Measurements from ENCODE around the gene STPG4. TPM values are rescaled to one million over a fixed set of nuclear protein-coding genes. Genes with fewer than 3 reads are reported as not detected.

The STPG4 gene
- total and polyA plus RNA-seq, 4 donors = 0.06 to 1.0 (median 0.20) TPM

DNA sequence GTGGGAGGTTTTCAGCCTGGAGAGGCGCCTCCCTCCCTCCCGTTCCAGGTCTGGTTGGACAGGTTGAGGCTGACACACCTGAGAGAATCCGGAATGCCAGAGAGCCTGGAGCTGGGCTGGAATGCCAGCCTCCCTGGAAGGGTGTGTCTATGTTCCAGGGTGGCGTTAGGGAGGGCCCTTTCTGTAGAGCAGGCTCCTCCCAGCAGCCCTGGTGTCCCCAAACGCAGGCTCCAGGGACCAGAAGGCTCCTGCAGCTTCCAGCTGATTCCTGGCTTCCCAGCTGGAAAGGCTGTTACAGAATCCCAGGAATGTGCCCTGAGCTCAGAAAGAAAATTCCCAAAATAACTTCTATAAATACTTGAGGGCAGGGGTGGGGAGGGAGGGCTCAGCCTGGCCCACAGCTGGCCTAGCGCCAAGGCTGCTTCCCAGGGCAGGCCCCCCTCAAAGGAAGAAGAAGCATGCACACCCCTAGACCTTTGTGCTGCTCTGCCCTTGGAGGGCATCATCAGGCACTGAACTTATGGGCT lies 85.4 kb downstream of the STPG4 start:
- WGBS, 2 donors = 35 to 66% methylated on average over 6 of the region's 6 CpGs
- Histone ChIP-seq H3K9me3 (ENCODE audit: control insufficient read depth in 4 of 4, insufficient read depth in 3 of 4, low read length in 3 of 4) (no peaks in the 10 kb centered on the region), H3K4me1 (ENCODE audit: control insufficient read depth in 5 of 5, insufficient read depth in 5 of 5, low read length in 5 of 5) (peaks cover 13 to 62% (median 21%) of the 10 kb centered on the region in 5 donors), H3K36me3 (ENCODE audit: control insufficient read depth in 4 of 4, insufficient read depth in 4 of 4, low read length in 4 of 4) (peaks cover 0 to 6% (median 3%) of the 10 kb centered on the region in 4 donors), H3K27ac (ENCODE audit: low read depth in 1 of 2, low read length in 1 of 2) (peak overlapping the region; percentile 71 to 94), H3K9ac (ENCODE audit: insufficient read depth in 1 of 2, low read length in 2 of 2) (no peak overlapping the region), H3K4me3 (no peak overlapping the region), H3K27me3 (ENCODE audit: control insufficient read depth in 3 of 3, insufficient read depth in 3 of 3, low read length in 2 of 3) (no peaks in the 10 kb centered on the region)
- DNase-seq (peak; percentile 82 to 84 (median 82)), ATAC-seq (ENCODE audit: insufficient read depth, low FRiP score) (peak; percentile 53)
- TF ChIP-seq CTCF (IDR thresholded peaks at IDR 0.05; ENCODE audit: control extremely low read depth, extremely low read depth) = no peak

- H3K27ac ChIP-seq (ENCODE audit: low read depth in 1 of 2, low read length in 1 of 2) = peak overlapping the region; percentile 71 to 88
- DNase-seq (no peak), ATAC-seq (ENCODE audit: insufficient read depth, low FRiP score) (no peak)
- WGBS, 2 donors = 58 to 75% methylated on average over 6 of the region's 6 CpGs
- H3K9ac ChIP-seq (ENCODE audit: insufficient read depth in 1 of 2, low read length in 2 of 2) = no peak overlapping the region
- peaks cover 13 to 62% (median 21%) of the 10 kb centered on the region in 5 donors for H3K4me1 ChIP-seq (ENCODE audit: control insufficient read depth in 5 of 5, insufficient read depth in 5 of 5, low read length in 5 of 5)
- H3K9me3 ChIP-seq (ENCODE audit: control insufficient read depth in 4 of 4, insufficient read depth in 3 of 4, low read length in 3 of 4) = no peaks in the 10 kb centered on the region
- H3K36me3 ChIP-seq (ENCODE audit: control insufficient read depth in 4 of 4, insufficient read depth in 4 of 4, low read length in 4 of 4) = peaks cover 0 to 8% (median 3%) of the 10 kb centered on the region in 4 donors
- no peak overlapping the region for H3K4me3 ChIP-seq
- TF ChIP-seq CTCF (IDR thresholded peaks at IDR 0.05; ENCODE audit: control extremely low read depth, extremely low read depth) = no peak
- H3K27me3 ChIP-seq (ENCODE audit: control insufficient read depth in 3 of 3, insufficient read depth in 3 of 3, low read length in 2 of 3) = no peaks in the 10 kb centered on the region
These were observed 86.0 kb downstream of the STPG4 start for GRCh38 chr2:47068981-47069627.

- 73 to 75% methylated on average over 14 of the region's 14 CpGs for WGBS, 2 donors
- ATAC-seq (ENCODE audit: insufficient read depth, low FRiP score) (no peak), DNase-seq (no peak)
- no peaks in the 10 kb centered on the region for H3K27me3 ChIP-seq (ENCODE audit: control insufficient read depth in 3 of 3, insufficient read depth in 3 of 3, low read length in 2 of 3)
- no peaks in the 10 kb centered on the region for H3K9me3 ChIP-seq (ENCODE audit: control insufficient read depth in 4 of 4, insufficient read depth in 3 of 4, low read length in 3 of 4)
- TF ChIP-seq CTCF (IDR thresholded peaks at IDR 0.05; ENCODE audit: control extremely low read depth, extremely low read depth) = no peak
- H3K4me1 ChIP-seq (ENCODE audit: control insufficient read depth in 5 of 5, insufficient read depth in 5 of 5, low read length in 5 of 5) = peaks cover 13 to 55% (median 21%) of the 10 kb centered on the region in 5 donors
- peak overlapping the region in 1 of 2 donors; percentile 80 for H3K27ac ChIP-seq (ENCODE audit: low read depth in 1 of 2, low read length in 1 of 2)
- no peak overlapping the region for H3K9ac ChIP-seq (ENCODE audit: insufficient read depth in 1 of 2, low read length in 2 of 2)
- no peak overlapping the region for H3K4me3 ChIP-seq
- H3K36me3 ChIP-seq (ENCODE audit: control insufficient read depth in 4 of 4, insufficient read depth in 4 of 4, low read length in 4 of 4) = peaks cover 0 to 7% (median 5%) of the 10 kb centered on the region in 4 donors
These were observed 87.2 kb downstream of the STPG4 start for GRCh38 chr2:47067788-47068407.

All from lung (tissue), 12 donors.